ENCODE measurements around the gene KRTAP22-2.

Gene KRTAP22-2

DNA sequence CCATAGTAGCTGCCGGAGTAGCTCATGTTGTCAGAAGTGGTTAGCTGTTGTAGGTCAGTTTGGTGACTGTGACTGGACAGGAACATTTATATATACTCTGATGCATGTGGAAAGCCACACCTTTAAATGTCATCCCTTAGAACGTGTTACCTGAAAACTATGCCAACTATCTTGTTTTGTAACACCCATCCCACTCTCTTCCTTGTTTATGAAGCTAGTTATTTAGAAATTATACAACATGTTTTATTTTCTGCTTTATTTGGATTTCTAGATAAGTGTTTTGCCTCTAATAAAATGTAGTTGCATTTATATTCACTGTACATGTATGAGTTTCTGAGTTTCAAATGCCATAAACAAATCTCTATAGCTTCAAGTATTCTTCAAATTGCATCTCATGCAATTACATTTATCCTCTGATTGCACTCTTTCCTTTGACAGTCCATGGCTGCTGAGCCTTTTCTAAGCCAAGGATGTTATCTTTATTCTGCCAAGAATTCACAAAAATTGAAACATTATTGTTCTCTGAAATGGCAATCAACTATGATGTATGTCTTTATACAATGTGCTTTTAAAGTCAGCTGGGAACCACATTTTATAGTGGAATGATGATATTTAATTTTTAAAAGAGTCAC lies 28.8 kb downstream of the KRTAP22-2 start, which contains the start of gene KRTAP19-7:
TSS of gene KRTAP19-7 (minus strand) at position 51 of the 632 bp plus-strand sequence. CDS start at position 26, 25 bp downstream.
- Histone ChIP-seq H3K27ac (ENCODE audit: extremely low read depth, low read depth, low read length) (no peak within 1 kb of the TSS), H3K36me3 (ENCODE audit: control insufficient read depth in 2 of 2, insufficient read depth in 1 of 2, low read length in 2 of 2) (no peaks in the 10 kb centered on the region), H3K4me1 (ENCODE audit: control insufficient read depth, insufficient read depth, low read length) (no peaks in the 10 kb centered on the region), H3K9me3 (ENCODE audit: control insufficient read depth, insufficient read depth, low read depth, low read length) (no peaks in the 10 kb centered on the region), H3K4me3 (ENCODE audit: low read depth, low read length) (no peak within 1 kb of the TSS)
- ChIA-PET CTCF (interaction anchor here (0.6 kb wide), 1 partner anchor 600 kb away, joined by 3 read pairs; no protein-coding TSS in a partner anchor), POLR2A (no interaction called here)
- no peak for TF ChIP-seq SP7 (tag by site-specific recombination; IDR thresholded peaks at IDR 0.05)
- TF ChIP-seq ZNF404 (tag by site-specific recombination; IDR thresholded peaks at IDR 0.05), result no peak
- no peak for TF ChIP-seq ZNF202 (tag by site-specific recombination; IDR thresholded peaks at IDR 0.05; ENCODE audit: borderline replicate concordance)
- TF ChIP-seq ZNF777 (tag by site-specific recombination; IDR thresholded peaks at IDR 0.05; ENCODE audit: borderline replicate concordance), result no peak
- no peak for TF ChIP-seq ZNF211 (tag by site-specific recombination; IDR thresholded peaks at IDR 0.05; ENCODE audit: low read depth)
- TF ChIP-seq ZNF510 (tag by site-specific recombination; IDR thresholded peaks at IDR 0.05; ENCODE audit: insufficient replicate concordance), result no peak
- TF ChIP-seq ZNF677 (tag by site-specific recombination; IDR thresholded peaks at IDR 0.05), result no peak
- no peak for TF ChIP-seq ZNF138 (tag by site-specific recombination; IDR thresholded peaks at IDR 0.05; ENCODE audit: borderline replicate concordance)
- no peak for TF ChIP-seq ZNF426 (tag by site-specific recombination; IDR thresholded peaks at IDR 0.05)
- no peak for TF ChIP-seq ZNF701 (tag by site-specific recombination; IDR thresholded peaks at IDR 0.05)
- TF ChIP-seq ZNF121 (tag by site-specific recombination; IDR thresholded peaks at IDR 0.05), result no peak

DNA sequence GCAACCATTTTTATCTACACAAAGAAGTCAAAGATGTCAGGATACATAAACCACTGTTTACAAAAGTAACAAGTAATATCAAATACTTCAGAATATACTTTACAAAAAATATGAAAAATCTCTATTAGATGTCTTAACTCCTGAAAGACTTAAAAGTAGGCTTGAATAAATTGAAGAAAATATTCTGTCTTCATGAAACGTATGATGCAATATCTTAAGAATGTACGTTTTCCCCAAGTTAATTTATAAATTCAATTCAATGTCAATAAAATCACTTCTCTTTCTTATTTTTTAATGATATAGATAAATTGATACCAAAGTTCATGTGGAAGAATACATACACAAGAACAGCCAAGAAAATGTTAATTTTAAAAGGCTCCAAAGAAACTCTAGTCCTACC lies 35.1 kb downstream of the KRTAP22-2 start:
- Histone ChIP-seq H3K36me3 (ENCODE audit: control insufficient read depth in 2 of 2, insufficient read depth in 1 of 2, low read length in 2 of 2) (no peaks in the 10 kb centered on the region), H3K27ac (ENCODE audit: extremely low read depth, low read depth, low read length) (no peak overlapping the region), H3K9me3 (ENCODE audit: control insufficient read depth, insufficient read depth, low read depth, low read length) (no peaks in the 10 kb centered on the region), H3K4me1 (ENCODE audit: control insufficient read depth, insufficient read depth, low read length) (no peaks in the 10 kb centered on the region), H3K4me3 (ENCODE audit: low read depth, low read length) (no peak overlapping the region)
- ChIA-PET POLR2A (no interaction called here), CTCF (no interaction called here)
- TF ChIP-seq, protein P1, sequence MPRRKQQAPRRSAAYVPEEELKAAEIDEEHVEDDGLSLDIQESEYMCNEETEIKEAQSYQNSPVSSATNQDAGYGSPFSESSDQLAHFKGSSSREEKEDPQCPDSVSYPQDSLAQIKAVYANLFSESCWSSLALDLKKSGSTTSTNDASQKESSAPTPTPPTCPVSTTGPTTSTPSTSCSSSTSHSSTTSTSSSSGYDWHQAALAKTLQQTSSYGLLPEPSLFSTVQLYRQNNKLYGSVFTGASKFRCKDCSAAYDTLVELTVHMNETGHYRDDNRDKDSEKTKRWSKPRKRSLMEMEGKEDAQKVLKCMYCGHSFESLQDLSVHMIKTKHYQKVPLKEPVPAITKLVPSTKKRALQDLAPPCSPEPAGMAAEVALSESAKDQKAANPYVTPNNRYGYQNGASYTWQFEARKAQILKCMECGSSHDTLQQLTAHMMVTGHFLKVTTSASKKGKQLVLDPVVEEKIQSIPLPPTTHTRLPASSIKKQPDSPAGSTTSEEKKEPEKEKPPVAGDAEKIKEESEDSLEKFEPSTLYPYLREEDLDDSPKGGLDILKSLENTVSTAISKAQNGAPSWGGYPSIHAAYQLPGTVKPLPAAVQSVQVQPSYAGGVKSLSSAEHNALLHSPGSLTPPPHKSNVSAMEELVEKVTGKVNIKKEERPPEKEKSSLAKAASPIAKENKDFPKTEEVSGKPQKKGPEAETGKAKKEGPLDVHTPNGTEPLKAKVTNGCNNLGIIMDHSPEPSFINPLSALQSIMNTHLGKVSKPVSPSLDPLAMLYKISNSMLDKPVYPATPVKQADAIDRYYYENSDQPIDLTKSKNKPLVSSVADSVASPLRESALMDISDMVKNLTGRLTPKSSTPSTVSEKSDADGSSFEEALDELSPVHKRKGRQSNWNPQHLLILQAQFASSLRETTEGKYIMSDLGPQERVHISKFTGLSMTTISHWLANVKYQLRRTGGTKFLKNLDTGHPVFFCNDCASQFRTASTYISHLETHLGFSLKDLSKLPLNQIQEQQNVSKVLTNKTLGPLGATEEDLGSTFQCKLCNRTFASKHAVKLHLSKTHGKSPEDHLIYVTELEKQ (tag by site-specific recombination; IDR thresholded peaks at IDR 0.05; ENCODE audit: borderline replicate concordance), result no peak
- TF ChIP-seq ZNF37A (tag by site-specific recombination; IDR thresholded peaks at IDR 0.05), result no peak
- TF ChIP-seq ZNF544 (tag by site-specific recombination; IDR thresholded peaks at IDR 0.05), result no peak
- TF ChIP-seq ZNF404 (tag by site-specific recombination; IDR thresholded peaks at IDR 0.05), result no peak
- no peak for TF ChIP-seq ZNF654 (tag by site-specific recombination; IDR thresholded peaks at IDR 0.05; ENCODE audit: low read depth)
- TF ChIP-seq ZNF561 (tag by site-specific recombination; IDR thresholded peaks at IDR 0.05; ENCODE audit: borderline replicate concordance), result no peak
- no peak for TF ChIP-seq YY2 (tag by site-specific recombination; IDR thresholded peaks at IDR 0.05)
- no peak for TF ChIP-seq YY1 (tag by site-specific recombination; IDR thresholded peaks at IDR 0.05)
- no peak for TF ChIP-seq AEBP2 (tag by site-specific recombination; IDR thresholded peaks at IDR 0.05; ENCODE audit: borderline replicate concordance)
- no peak for TF ChIP-seq ZNF777 (tag by site-specific recombination; IDR thresholded peaks at IDR 0.05; ENCODE audit: borderline replicate concordance)
- no peak for TF ChIP-seq ZNF133 (tag by site-specific recombination; IDR thresholded peaks at IDR 0.05)
- no peak for TF ChIP-seq KLF10 (tag by site-specific recombination; IDR thresholded peaks at IDR 0.05)
- TF ChIP-seq ZSCAN23 (tag by site-specific recombination; IDR thresholded peaks at IDR 0.05), result no peak
- TF ChIP-seq SP2 (tag by site-specific recombination; IDR thresholded peaks at IDR 0.05), result no peak
- TF ChIP-seq PRDM1 (tag by site-specific recombination; IDR thresholded peaks at IDR 0.05), result no peak
- TF ChIP-seq ZNF626 (tag by site-specific recombination; IDR thresholded peaks at IDR 0.05), result no peak
- no peak for TF ChIP-seq ZNF157 (tag by site-specific recombination; IDR thresholded peaks at IDR 0.05)
- no peak for TF ChIP-seq ZNF529 (tag by site-specific recombination; IDR thresholded peaks at IDR 0.05; ENCODE audit: insufficient replicate concordance)

Measured in HEK293 (cell line).